GM13976 (cell line): ENCODE data around the gene DRAM1.

Experiments
- DNase-seq: peaks from one replicate; pipeline ENCODE4 v3.0.0; 2012; ENCODE audit warnings: low spot score
- CTCF ChIP-seq: IDR thresholded peaks from 2 replicates; pipeline ENCODE4 v1.5.1; 2012; ENCODE audit warnings: borderline replicate concordance, mild to moderate bottlenecking; ENCODE audit not compliant: insufficient read depth; ENCODE audit errors: extremely low read depth, missing control alignments, control extremely low read depth
- in situ Hi-C: fragments of 300-500 bp; cut with MboI; formaldehyde crosslinking; loops from one replicate; pipeline ENCODE4 v1.12.0; 2022; ENCODE audit warnings: low sequenced_read_pairs, mixed read lengths, inconsistent platforms; ENCODE audit not compliant: unreplicated experiment

The DRAM1 gene

GRCh38 chr12:101876861-101877805 is at the start of gene DRAM1:
DRAM1 (plus strand) TSS chr12:101877580; CDS start chr12:101877790, 210 bp downstream.
- DNase-seq: peak; percentile 92
- in situ Hi-C loops: no loop called here
- TF ChIP-seq CTCF: peak; percentile 29

GRCh38 chr12:101828463-101829196 is 48.8 kb upstream of the DRAM1 start:
- in situ Hi-C loops: loop anchor here (5.0 kb wide), 1 partner anchor 46 kb away; no protein-coding TSS in a partner anchor
- no peak for DNase-seq
- no peak for TF ChIP-seq CTCF

- no peak for DNase-seq
- in situ Hi-C loops: loop anchor here (5.0 kb wide), 1 partner anchor 48 kb away; no protein-coding TSS in a partner anchor
Measured at GRCh38 chr12:101829639-101830366, 47.6 kb upstream of the DRAM1 start.

GRCh38 chr12:101830367-101831325 is 46.7 kb upstream of the DRAM1 start, which contains the start of gene GNPTAB:
GNPTAB (minus strand) TSS chr12:101830959; CDS start chr12:101830675, 284 bp downstream.
- DNase-seq: peak; percentile 95
- TF ChIP-seq CTCF: peak; percentile 87
- in situ Hi-C loops: no loop called here

More at GRCh38 chr12:101829639-101830366, 47.6 kb upstream of the DRAM1 start:
- no peak for TF ChIP-seq CTCF

GRCh38 chr12:101832030-101832429 is 45.4 kb upstream of the DRAM1 start:
- in situ Hi-C loops: no loop called here
- no peak for TF ChIP-seq CTCF
- no peak for DNase-seq
